Smooth muscle cell (in vitro differentiated cells): ENCODE data around the gene IGFBPL1. TPM values are rescaled to one million over a fixed set of nuclear protein-coding genes. Genes with fewer than 3 reads are reported as not detected.
A peak's percentile ranks its signal among the peaks of the same experiment; 100 is the strongest.

ENCODE experiments used
- DNase-seq: peaks from one replicate; lab custom pipeline; 2025; ENCODE audit not compliant: unreplicated experiment; lab: John Stamatoyannopoulos, UW
- H2AFZ ChIP-seq: fragments of 200-600 bp; sonication (generic); 2 replicates; pipeline ENCODE4 v1.6.0; 2016; ENCODE audit warnings: antibody characterized with exemption, low read depth, mild to moderate bottlenecking
- H3F3A ChIP-seq: fragments of 200-600 bp; sonication (generic); 2 replicates; pipeline ENCODE4 v1.6.0; 2017; ENCODE audit warnings: antibody characterized with exemption, low read depth
- H3K27ac ChIP-seq: fragments of 200-600 bp; sonication (generic); 2 replicates; pipeline ENCODE4 v1.5.1; 2016; ENCODE audit warnings: low read depth, mild to moderate bottlenecking
- H3K27me3 ChIP-seq: fragments of 200-600 bp; sonication (generic); 2 replicates; pipeline ENCODE4 v1.6.1; 2016; ENCODE audit warnings: low read depth, mild to moderate bottlenecking
- H3K36me3 ChIP-seq: fragments of 200-600 bp; sonication (generic); 2 replicates; pipeline ENCODE4 v1.5.1; 2016; ENCODE audit warnings: low read depth
- H3K4me1 ChIP-seq: fragments of 200-600 bp; sonication (generic); 2 replicates; pipeline ENCODE4 v1.5.1; 2016; ENCODE audit warnings: low read depth
- H3K4me2 ChIP-seq: fragments of 200-600 bp; sonication (generic); 2 replicates; pipeline ENCODE4 v1.6.0; 2016; ENCODE audit warnings: mild to moderate bottlenecking
- H3K4me3 ChIP-seq: fragments of 200-600 bp; sonication (generic); 2 replicates; pipeline ENCODE4 v1.5.1; 2016; ENCODE audit warnings: mild to moderate bottlenecking
- H3K79me2 ChIP-seq: fragments of 200-600 bp; sonication (generic); 2 replicates; pipeline ENCODE4 v1.6.0; 2016; ENCODE audit warnings: low read depth, mild to moderate bottlenecking
- H3K9ac ChIP-seq: fragments of 200-600 bp; sonication (generic); 2 replicates; pipeline ENCODE4 v1.6.0; 2016; ENCODE audit warnings: low read depth
- H3K9me3 ChIP-seq: fragments of 200-600 bp; sonication (generic); replicated peaks from 2 replicates; pipeline ENCODE4 v1.5.1; 2016; ENCODE audit warnings: low read depth
- H4K20me1 ChIP-seq: fragments of 200-600 bp; sonication (generic); 2 replicates; pipeline ENCODE4 v1.6.0; 2016; ENCODE audit warnings: low read depth
- WGBS: methylation state at CpG from one replicate; pipeline ENCODE4 v1.1.7; 2016; ENCODE audit warnings: low lambda C conversion rate; 5-methylcytosine and 5-hydroxymethylcytosine counted together
- polyA plus RNA-seq: library from polyadenylated mRNA; unstranded; fragments of >200 nt; fragmentation: Nextera tagmentation; extraction: Ambion mirVana; gene quantifications from 2 replicates; pipeline ENCODE4 v1.2.1, GENCODE V29; 2016
- total RNA-seq: library from RNA; depleted of rRNA; stranded (reverse); fragments of >200 nt; gene quantifications from 2 replicates; pipeline ENCODE4 v1.2.3, GENCODE V29; 2014
- TF ChIP-seq, protein P1 (sequence below): fragments of 200-600 bp; sonication (generic); IDR thresholded peaks from 2 replicates; pipeline ENCODE4 v1.5.1; 2017; ENCODE audit warnings: borderline replicate concordance, mild to moderate bottlenecking, antibody characterized with exemption; ENCODE audit not compliant: insufficient read depth, poor library complexity, severe bottlenecking

The IGFBPL1 gene
- total and polyA plus RNA-seq, 2 experiments from 2014 or later: 2.1 to 9.4 TPM

DNA sequence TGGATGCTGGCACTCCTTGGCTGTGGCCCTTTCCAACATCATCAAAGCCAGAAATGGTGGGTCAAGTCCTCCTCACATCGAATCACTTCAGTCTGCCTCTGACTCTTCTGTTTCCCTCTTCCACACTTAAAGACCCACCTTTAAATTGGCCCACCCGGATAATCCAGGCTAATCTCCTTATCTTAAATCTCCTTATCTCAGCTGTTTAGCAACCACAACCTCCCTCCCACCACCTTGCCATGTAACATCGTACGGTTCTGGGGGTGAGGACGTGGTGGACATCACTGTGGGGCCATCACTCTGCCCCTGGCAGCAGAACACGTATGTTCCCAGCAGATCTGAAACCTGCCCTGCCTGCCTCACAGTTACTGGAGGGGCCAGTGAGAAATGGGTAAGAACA is 11.5 kb downstream of the IGFBPL1 start:
- Histone ChIP-seq H3K9me3 (no peaks in the 10 kb centered on the region), H3K79me2 (no peaks in the 10 kb centered on the region), H3F3A (no peaks in the 10 kb centered on the region), H2AFZ (no peak overlapping the region), H3K9ac (no peak overlapping the region), H3K4me2 (no peak overlapping the region), H3K4me3 (no peak overlapping the region), H3K36me3 (no peaks in the 10 kb centered on the region), H4K20me1 (no peaks in the 10 kb centered on the region), H3K4me1 (peaks cover 10% of the 10 kb centered on the region), H3K27me3 (peaks cover 11% of the 10 kb centered on the region), H3K27ac (no peak overlapping the region)
- WGBS: 70% methylated on average over 6 of the region's 6 CpGs
- DNase-seq: no peak
- TF ChIP-seq, protein P1, sequence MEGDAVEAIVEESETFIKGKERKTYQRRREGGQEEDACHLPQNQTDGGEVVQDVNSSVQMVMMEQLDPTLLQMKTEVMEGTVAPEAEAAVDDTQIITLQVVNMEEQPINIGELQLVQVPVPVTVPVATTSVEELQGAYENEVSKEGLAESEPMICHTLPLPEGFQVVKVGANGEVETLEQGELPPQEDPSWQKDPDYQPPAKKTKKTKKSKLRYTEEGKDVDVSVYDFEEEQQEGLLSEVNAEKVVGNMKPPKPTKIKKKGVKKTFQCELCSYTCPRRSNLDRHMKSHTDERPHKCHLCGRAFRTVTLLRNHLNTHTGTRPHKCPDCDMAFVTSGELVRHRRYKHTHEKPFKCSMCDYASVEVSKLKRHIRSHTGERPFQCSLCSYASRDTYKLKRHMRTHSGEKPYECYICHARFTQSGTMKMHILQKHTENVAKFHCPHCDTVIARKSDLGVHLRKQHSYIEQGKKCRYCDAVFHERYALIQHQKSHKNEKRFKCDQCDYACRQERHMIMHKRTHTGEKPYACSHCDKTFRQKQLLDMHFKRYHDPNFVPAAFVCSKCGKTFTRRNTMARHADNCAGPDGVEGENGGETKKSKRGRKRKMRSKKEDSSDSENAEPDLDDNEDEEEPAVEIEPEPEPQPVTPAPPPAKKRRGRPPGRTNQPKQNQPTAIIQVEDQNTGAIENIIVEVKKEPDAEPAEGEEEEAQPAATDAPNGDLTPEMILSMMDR: no peak

DNA sequence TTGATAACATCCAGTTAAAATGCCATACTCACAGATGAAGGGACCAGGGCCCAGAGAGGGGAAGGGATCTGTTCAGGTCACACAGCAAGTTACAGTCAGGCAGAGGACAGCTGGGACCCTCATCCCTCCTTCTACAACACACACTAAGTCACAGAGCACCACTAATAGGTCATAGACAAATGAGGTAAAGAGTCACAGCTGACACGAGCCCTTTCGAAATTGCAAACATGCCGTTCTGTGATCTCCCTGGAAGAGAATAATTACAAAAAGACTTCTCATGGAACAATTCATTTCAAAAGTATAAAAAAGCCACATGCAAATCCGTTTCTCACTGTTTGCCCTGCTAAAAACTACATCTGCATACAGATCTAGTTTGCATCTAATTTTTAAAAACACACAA is 15.5 kb downstream of the IGFBPL1 start:
- Histone ChIP-seq H3K9ac (no peak overlapping the region), H3K4me3 (no peak overlapping the region), H2AFZ (no peak overlapping the region), H4K20me1 (no peaks in the 10 kb centered on the region), H3K27ac (no peak overlapping the region), H3K9me3 (no peaks in the 10 kb centered on the region), H3K4me2 (no peak overlapping the region), H3K79me2 (no peaks in the 10 kb centered on the region), H3K36me3 (no peaks in the 10 kb centered on the region), H3F3A (no peaks in the 10 kb centered on the region), H3K4me1 (no peaks in the 10 kb centered on the region), H3K27me3 (no peaks in the 10 kb centered on the region)
- 70% methylated on average over 4 of the region's 4 CpGs for WGBS
- TF ChIP-seq, protein P1: no peak
- no peak for DNase-seq

DNA sequence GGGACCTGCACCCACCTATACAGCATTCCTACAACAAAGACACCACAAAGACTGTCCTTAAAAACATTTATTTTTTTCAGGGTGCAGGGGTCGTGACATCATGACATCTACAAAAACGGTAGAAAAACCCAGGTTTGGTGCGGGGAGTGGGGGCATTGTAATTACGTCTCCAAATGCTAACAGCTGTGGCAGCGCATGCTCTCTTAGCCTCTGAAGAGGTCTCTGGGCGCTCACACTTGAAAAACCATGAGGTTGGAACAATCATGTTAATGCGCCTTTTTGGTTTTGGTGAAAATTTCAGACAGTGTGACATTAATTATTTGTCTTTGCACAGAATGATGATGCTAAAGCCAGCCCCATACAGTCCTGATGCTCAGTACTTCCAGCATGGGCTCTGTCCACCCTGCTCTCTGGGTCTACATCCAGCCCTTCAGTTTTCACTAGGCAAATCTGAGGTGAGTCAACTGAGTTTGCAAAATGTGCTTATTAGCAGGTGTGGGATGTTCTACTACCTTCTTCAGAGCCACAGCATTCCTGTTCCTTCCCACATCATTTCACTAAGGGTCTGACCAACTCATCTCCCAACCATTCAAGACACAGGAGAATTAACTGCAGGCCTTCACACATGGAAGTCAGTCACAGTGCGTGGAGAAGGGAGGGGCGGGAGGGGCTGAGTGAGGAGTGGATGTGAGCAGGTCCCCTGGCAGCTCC is 17.6 kb downstream of the IGFBPL1 start:
- no peaks in the 10 kb centered on the region for H3K4me1 ChIP-seq
- DNase-seq: no peak
- peak overlapping the region; percentile 6 for H3K27ac ChIP-seq
- H3K27me3 ChIP-seq: no peaks in the 10 kb centered on the region
- no peak overlapping the region for H3K4me3 ChIP-seq
- TF ChIP-seq, protein P1: no peak
- peak overlapping the region; percentile 27 for H3K4me2 ChIP-seq
- H3K79me2 ChIP-seq: no peaks in the 10 kb centered on the region
- no peaks in the 10 kb centered on the region for H4K20me1 ChIP-seq
- H3K9me3 ChIP-seq: no peaks in the 10 kb centered on the region
- no peak overlapping the region for H3K9ac ChIP-seq
- no peaks in the 10 kb centered on the region for H3K36me3 ChIP-seq
- H3F3A ChIP-seq: no peaks in the 10 kb centered on the region
- no peak overlapping the region for H2AFZ ChIP-seq
- 95% methylated on average over 9 of the region's 9 CpGs for WGBS

DNA sequence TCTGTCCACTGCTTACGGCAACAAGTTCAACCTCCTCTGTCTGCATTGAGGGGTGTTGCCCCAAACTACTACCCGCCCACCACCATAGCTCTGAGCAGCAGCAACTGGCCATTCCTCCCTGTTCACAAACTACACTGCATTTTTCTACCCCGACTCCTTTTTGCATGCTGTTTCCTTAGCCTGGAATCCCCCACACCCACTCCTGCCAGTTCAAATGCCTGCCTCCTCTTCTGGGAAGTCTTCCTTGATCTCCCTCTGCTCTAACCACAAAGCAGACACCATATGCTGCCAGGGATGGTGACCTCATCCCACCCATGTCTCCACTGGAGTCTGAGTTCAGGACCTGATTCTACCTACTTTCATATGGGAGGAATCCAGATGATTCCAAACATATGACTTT is 18.5 kb downstream of the IGFBPL1 start:
- Histone ChIP-seq H3K9ac (no peak overlapping the region), H3K4me3 (no peak overlapping the region), H3K4me1 (no peaks in the 10 kb centered on the region), H3F3A (no peaks in the 10 kb centered on the region), H3K27me3 (no peaks in the 10 kb centered on the region), H3K9me3 (no peaks in the 10 kb centered on the region), H4K20me1 (no peaks in the 10 kb centered on the region), H3K36me3 (no peaks in the 10 kb centered on the region), H2AFZ (peak overlapping the region; percentile 27), H3K4me2 (peak overlapping the region; percentile 47), H3K27ac (peak overlapping the region; percentile 42), H3K79me2 (no peaks in the 10 kb centered on the region)
- DNase-seq: no peak
- TF ChIP-seq, protein P1: no peak
- WGBS: 34% methylated on average over 3 of the region's 3 CpGs
